ENCODE results near the gene NTMT1.

- no peak for TF ChIP-seq CTCF (IDR thresholded peaks at IDR 0.05)
- TF ChIP-seq POLR2A (IDR thresholded peaks at IDR 0.05): no peak
Measured at GRCh38 chr9:129627556-129628440, 1.8 kb downstream of the NTMT1 start.
